Stimulated activated CD4-positive, alpha-beta T cell treated with anti-CD3 and anti-CD28 coated beads, Interleukin-12 subunit alpha, Interleukin-12 subunit beta, amount 100 ng/mL, for 4 hours (primary cell): ENCODE measurements around the gene DUS4L.

Source experiments
- DNase-seq: peaks from one replicate; pipeline ENCODE4 v3.0.0-alpha.2; 2020

Gene DUS4L

GRCh38 chr7:107615910-107616680 lies 52.3 kb downstream of the DUS4L start:
- DNase-seq: no peak

GRCh38 chr7:107622429-107622828 lies 58.7 kb downstream of the DUS4L start:
- DNase-seq: no peak

GRCh38 chr7:107622894-107623293 lies 59.1 kb downstream of the DUS4L start:
- no peak for DNase-seq

GRCh38 chr7:107627002-107627401 lies 63.2 kb downstream of the DUS4L start:
- DNase-seq: no peak
